GM19023 (cell line): ENCODE data around the gene LRRC66.

Experiments
- ATAC-seq: cut with Tn5 transposase; IDR thresholded peaks from one replicate; pipeline ENCODE4 v1.9.1; 2021; ENCODE audit warnings: mild to moderate bottlenecking, moderate library complexity; ENCODE audit not compliant: unreplicated experiment

The LRRC66 gene

GRCh38 chr4:52015366-52015765 lies 4.8 kb downstream of the LRRC66 start:
- no peak for ATAC-seq

DNA sequence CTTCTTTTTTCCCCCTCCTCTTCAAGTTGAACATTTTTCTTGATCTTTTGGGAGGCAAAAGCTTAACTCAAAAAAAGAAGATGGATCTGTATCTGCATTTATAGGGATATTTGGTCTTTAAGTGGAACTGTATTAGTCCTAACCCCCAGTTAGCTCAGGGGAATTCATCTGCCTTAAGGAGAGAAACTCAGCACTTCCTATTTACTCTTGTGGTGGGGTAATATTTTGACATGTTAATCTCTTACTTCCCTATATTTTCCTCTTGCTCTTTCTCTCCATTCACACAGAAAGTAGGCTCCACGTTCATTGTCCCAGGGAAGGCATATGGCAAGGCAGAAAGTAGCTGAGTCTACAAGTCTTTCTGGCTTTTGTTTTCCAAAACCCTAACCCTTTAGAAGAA lies 5.3 kb downstream of the LRRC66 start:
- ATAC-seq, result no peak

- ATAC-seq, result no peak
Observed at GRCh38 chr4:52012651-52013050, 7.5 kb downstream of the LRRC66 start.

GRCh38 chr4:52010986-52011385 lies 9.2 kb downstream of the LRRC66 start:
- ATAC-seq, result no peak

GRCh38 chr4:52006887-52007286 lies 13.3 kb downstream of the LRRC66 start:
- ATAC-seq, result no peak

GRCh38 chr4:52005604-52006273 lies 14.4 kb downstream of the LRRC66 start:
- ATAC-seq, result no peak

DNA sequence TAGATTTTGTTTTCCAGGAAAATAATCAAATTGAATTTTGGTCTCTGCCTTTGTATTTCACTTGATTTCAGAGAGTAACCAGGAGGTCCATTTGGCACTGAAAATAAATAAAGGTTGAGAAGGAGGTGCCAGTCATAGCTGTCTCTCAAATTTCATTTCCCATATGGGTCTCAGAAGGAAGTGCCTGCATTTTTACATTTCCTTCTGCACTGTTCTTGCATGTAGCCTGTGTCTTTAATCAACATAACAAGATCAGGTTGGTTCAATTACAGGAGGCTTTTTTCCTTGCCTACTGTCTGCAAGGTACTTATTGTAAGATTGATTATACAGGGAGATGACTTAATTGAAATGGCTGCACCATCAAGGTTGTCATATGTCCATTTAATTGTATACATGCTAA lies 15.7 kb downstream of the LRRC66 start:
- no peak for ATAC-seq

- ATAC-seq, result no peak
Observed at GRCh38 chr4:52001616-52002015, 18.5 kb downstream of the LRRC66 start.

GRCh38 chr4:51999250-51999649 lies 20.9 kb downstream of the LRRC66 start:
- no peak for ATAC-seq

- no peak for ATAC-seq
Observed at GRCh38 chr4:51998837-51999236, 21.3 kb downstream of the LRRC66 start.

DNA sequence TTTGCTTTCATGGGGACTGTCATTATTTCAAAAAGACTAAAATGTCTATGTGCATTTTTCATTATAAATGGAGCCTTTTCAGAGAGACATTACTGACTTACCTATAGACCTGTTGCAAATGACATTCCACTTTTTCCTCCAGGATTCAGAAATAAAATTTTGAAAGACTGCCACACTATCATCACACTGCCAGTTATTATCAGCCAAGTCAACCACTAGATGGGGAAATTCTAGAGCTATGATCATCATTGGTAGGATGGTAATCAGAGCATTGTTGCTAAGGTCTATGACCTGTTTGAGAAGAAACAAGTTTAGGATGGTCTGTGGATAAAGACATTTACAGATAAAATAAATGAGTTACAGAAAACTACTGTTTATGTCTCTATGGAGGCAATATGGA lies 22.5 kb downstream of the LRRC66 start:
- no peak for ATAC-seq

DNA sequence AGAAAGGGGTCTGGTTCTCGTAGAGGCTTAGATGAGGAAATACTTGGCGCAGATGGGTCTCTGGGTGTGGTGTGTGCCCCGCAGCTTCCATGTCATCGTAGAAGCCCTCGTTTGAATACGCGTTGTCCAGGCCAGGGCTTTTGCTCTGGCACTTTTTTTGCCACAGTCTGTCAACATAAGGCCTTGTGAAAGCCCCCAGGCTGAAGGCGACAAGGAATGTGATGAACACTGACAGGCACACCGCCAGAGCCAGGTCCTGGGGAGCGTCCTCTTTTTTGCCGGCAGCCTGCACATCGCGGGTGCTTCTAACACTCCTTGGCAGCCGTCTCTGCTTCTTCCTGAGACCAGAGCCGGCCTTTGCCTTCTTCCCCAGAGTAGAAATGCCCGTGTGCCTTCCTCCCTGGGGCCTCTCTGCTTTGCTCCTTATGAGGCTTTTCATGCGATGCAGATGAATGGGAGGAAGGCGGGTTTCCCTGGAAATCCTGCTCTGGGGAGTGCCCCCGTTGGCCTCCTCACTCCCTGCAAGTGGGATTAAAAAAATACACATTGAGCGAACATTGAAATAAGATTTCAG lies 24.4 kb downstream of the LRRC66 start:
- no peak for ATAC-seq

GRCh38 chr4:51965862-51966261 lies 54.3 kb downstream of the LRRC66 start:
- no peak for ATAC-seq

DNA sequence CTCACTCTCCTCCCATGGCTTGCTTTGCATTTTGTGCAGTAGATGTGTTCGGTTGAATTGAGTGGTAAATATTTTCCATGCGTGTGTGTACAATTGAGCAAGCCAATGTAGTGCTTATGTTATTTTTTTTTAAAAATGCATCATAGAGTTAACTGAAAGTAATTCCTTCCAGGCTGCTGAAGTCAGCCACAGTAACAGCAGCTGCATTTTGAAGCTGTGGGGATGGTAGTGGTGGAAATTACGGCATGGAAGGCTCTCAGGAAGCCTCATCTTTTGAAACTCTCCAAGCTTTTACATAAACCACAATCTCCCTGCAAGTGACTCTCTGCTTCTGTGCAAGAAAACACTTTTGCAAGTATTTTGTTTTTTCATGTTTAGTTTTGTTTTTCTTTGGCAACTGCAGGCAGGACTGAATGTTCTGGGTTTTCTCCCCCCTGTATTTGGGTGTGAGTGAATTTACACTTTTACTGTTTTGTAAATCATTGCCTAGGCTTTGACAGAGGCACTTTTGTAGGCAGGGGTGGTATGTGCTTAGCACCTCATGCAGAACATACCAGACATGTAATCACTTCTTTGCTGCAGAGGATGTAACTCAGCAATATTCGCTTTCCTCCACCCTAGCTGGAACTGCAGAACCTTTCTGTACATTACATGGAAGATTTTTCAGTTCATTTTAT lies 56.2 kb downstream of the LRRC66 start:
- no peak for ATAC-seq

DNA sequence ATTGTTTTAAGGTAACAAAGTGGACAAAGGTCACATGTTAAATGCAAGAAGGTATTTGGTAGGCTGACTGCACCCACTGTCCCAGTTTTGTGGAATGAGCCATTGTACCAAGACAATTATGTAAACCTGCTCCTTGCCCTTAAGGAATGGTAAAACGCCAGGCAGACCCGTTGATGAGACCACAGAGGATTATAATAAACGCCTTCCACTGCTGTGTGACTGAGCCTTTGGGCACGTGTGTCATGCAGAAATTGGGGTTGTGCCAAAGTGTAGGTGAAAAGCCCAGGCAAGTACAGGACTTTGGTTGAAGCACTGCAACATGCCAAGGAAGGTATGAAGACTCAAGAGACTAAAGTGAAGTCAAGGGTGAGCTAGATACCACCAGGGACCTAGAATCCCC lies 59.7 kb downstream of the LRRC66 start:
- ATAC-seq, result no peak

GRCh38 chr4:51958199-51958968 lies 61.8 kb downstream of the LRRC66 start:
- no peak for ATAC-seq
